Myocyte (in vitro differentiated cells): ENCODE data around the gene FCHSD1. TPM values are rescaled to one million over a fixed set of nuclear protein-coding genes. Genes with fewer than 3 reads are reported as not detected.

Experiments
- total RNA-seq: library from RNA; depleted of rRNA; stranded (reverse); fragments of >200 nt; gene quantifications from 2 replicates; pipeline ENCODE4 v1.2.3, GENCODE V29; 2014

The FCHSD1 gene
- total RNA-seq, 1 donor from 2014 or later: 2.0 TPM

Other genes starting within 250 kb of the FCHSD1 start
- 0.88 and 1.7 TPM in 2 replicates for gene PCDHGA9, start 248.6 kb downstream of the FCHSD1 start, total RNA-seq
- 0.78 and 0.96 TPM in 2 replicates for gene PCDHGB6, start 243.4 kb downstream of the FCHSD1 start, total RNA-seq
- 32.1 and 35.7 TPM in 2 replicates for gene PCDHGA10, start 238.4 kb downstream of the FCHSD1 start, total RNA-seq
- gene PCDHGB7, start 233.7 kb downstream of the FCHSD1 start, total RNA-seq: 1.4 and 3.4 TPM in 2 replicates
- 2.0 and 2.1 TPM in 2 replicates for gene PCDHGA11, start 230.4 kb downstream of the FCHSD1 start, total RNA-seq
- 4.3 and 4.6 TPM in 2 replicates for gene PCDHGA12, start 220.9 kb downstream of the FCHSD1 start, total RNA-seq
- 137 and 170 TPM in 2 replicates for gene PCDHGC3, start 175.5 kb downstream of the FCHSD1 start, total RNA-seq
- gene PCDHGC4, start 166.4 kb downstream of the FCHSD1 start, total RNA-seq: 2.0 and 3.6 TPM in 2 replicates
- gene PCDHGC5, start 162.3 kb downstream of the FCHSD1 start, total RNA-seq: 2.0 and 2.6 TPM in 2 replicates
- gene DIAPH1, start 32.4 kb downstream of the FCHSD1 start, total RNA-seq: 13.2 and 25.4 TPM in 2 replicates
- 38.5 and 40.0 TPM in 2 replicates for gene HDAC3, start 14.6 kb downstream of the FCHSD1 start, total RNA-seq
- gene RELL2, start 14.4 kb downstream of the FCHSD1 start, total RNA-seq: 2.2 and 3.3 TPM in 2 replicates
- 0.16 and 0.47 TPM in 2 replicates for gene ARAP3, start 30.8 kb upstream of the FCHSD1 start, total RNA-seq
- 0.11 and 0.42 TPM in 2 replicates for gene PCDH1, start 227.0 kb upstream of the FCHSD1 start, total RNA-seq